HEK293 (cell line): Measurements from ENCODE around the gene TWF2.

Experiments
- CTCF ChIA-PET: fragments of 350-600 bp; formaldehyde crosslinking; extraction: SDS; loops from one replicate; lab custom pipeline; 2021; ENCODE audit warnings: antibody characterized with exemption; lab: Yijun Ruan, JAX
- POLR2A ChIA-PET: fragments of 300-600 bp; formaldehyde crosslinking; extraction: SDS; loops from one replicate; lab custom pipeline; 2020; ENCODE audit warnings: antibody characterized with exemption, inconsistent platforms; lab: Yijun Ruan, JAX
- H3K27ac ChIP-seq: fragments of 200-500 bp; sonication (Bioruptor generic); 2 replicates; pipeline ENCODE4 v1.5.1; 2014; ENCODE audit warnings: low read depth, low read length, control low read depth, inconsistent platforms; ENCODE audit errors: extremely low read depth
- H3K36me3 ChIP-seq, 2 experiments: fragments of 200-500 bp in 1 of 2; sonication (Bioruptor generic) in 1 of 2; 1 replicate in 1 of 2; 2 replicates in 1 of 2; pipeline ENCODE4 v1.5.1; 2014 to 2017; ENCODE audit warnings: inconsistent platforms in 2 of 2, low read length in 2 of 2; ENCODE audit not compliant: control insufficient read depth in 2 of 2, insufficient read depth in 1 of 2
- H3K4me1 ChIP-seq: fragments of 200-500 bp; sonication (Bioruptor generic); 2 replicates; pipeline ENCODE4 v1.5.1; 2014; ENCODE audit warnings: mild to moderate bottlenecking, low read length, inconsistent platforms; ENCODE audit not compliant: control insufficient read depth, insufficient read depth
- H3K4me3 ChIP-seq: 2 replicates; pipeline ENCODE4 v1.5.1; 2011; ENCODE audit warnings: low read depth, mild to moderate bottlenecking, control low read depth, low read length, moderate library complexity
- H3K9me3 ChIP-seq: fragments of 200-500 bp; sonication (Bioruptor generic); 2 replicates; pipeline ENCODE4 v1.5.1; 2014; ENCODE audit warnings: low read depth, low read length, inconsistent platforms; ENCODE audit not compliant: control insufficient read depth, insufficient read depth
- ATF2 ChIP-seq: fragments of 450-650 bp; formaldehyde crosslinking; IDR thresholded peaks from 2 replicates; pipeline ENCODE4 v1.5.1; 2016; ENCODE audit warnings: missing biosample characterization, missing genetic modification characterization, low read depth
- BCL11B ChIP-seq: fragments of 450-650 bp; formaldehyde crosslinking; IDR thresholded peaks from 2 replicates; pipeline ENCODE4 v1.5.1; 2016; ENCODE audit warnings: low read depth, missing biosample characterization, missing genetic modification characterization
- CTCF ChIP-seq: fragments of 450-650 bp; formaldehyde crosslinking; IDR thresholded peaks from 2 replicates; pipeline ENCODE4 v1.5.1; 2016; ENCODE audit warnings: missing biosample characterization, missing genetic modification characterization
- GLIS1 ChIP-seq: fragments of 450-650 bp; formaldehyde crosslinking; IDR thresholded peaks from 2 replicates; pipeline ENCODE4 v1.5.1; 2016; ENCODE audit warnings: missing biosample characterization, missing genetic modification characterization
- GLIS2 ChIP-seq: fragments of 450-650 bp; formaldehyde crosslinking; IDR thresholded peaks from 2 replicates; pipeline ENCODE4 v1.5.1; 2016; ENCODE audit warnings: missing biosample characterization, missing genetic modification characterization
- HOXC10 ChIP-seq: sonication (generic); formaldehyde crosslinking; IDR thresholded peaks from 2 replicates; pipeline ENCODE4 v1.8.1; 2023; ENCODE audit warnings: mild to moderate bottlenecking, missing genetic modification reagents
- KLF10 ChIP-seq: fragments of 450-650 bp; IDR thresholded peaks from 2 replicates; pipeline ENCODE4 v1.5.1; 2018; ENCODE audit warnings: missing biosample characterization, mild to moderate bottlenecking, missing genetic modification characterization
- PRDM1 ChIP-seq: fragments of 450-650 bp; formaldehyde crosslinking; IDR thresholded peaks from 2 replicates; pipeline ENCODE4; 2016; ENCODE audit warnings: missing biosample characterization, missing genetic modification characterization
- RBAK ChIP-seq: fragments of 450-650 bp; formaldehyde crosslinking; IDR thresholded peaks from 2 replicates; pipeline ENCODE4 v1.5.1; 2016; ENCODE audit warnings: missing biosample characterization, missing genetic modification characterization
- REST ChIP-seq: fragments of 450-650 bp; formaldehyde crosslinking; IDR thresholded peaks from 2 replicates; pipeline ENCODE4 v1.5.1; 2016; ENCODE audit warnings: missing biosample characterization, missing genetic modification characterization
- SETDB1 ChIP-seq: IDR thresholded peaks from one replicate; pipeline ENCODE4 v1.6.1; 2017; ENCODE audit warnings: mild to moderate bottlenecking, low read length, moderate library complexity, mixed read lengths; ENCODE audit not compliant: insufficient read length
- SP2 ChIP-seq: fragments of 450-650 bp; formaldehyde crosslinking; IDR thresholded peaks from 2 replicates; pipeline ENCODE4 v1.5.1; 2016; ENCODE audit warnings: missing biosample characterization, missing genetic modification characterization
- SP7 ChIP-seq: fragments of 450-650 bp; formaldehyde crosslinking; IDR thresholded peaks from 2 replicates; pipeline ENCODE4 v1.5.1; 2016; ENCODE audit warnings: missing biosample characterization, missing genetic modification characterization
- ZBTB10 ChIP-seq: fragments of 450-650 bp; formaldehyde crosslinking; IDR thresholded peaks from 2 replicates; pipeline ENCODE4 v1.5.1; 2016; ENCODE audit warnings: missing biosample characterization, missing genetic modification characterization
- ZBTB8A ChIP-seq: fragments of 450-650 bp; formaldehyde crosslinking; IDR thresholded peaks from 2 replicates; pipeline ENCODE4 v1.5.1; 2016; ENCODE audit warnings: missing biosample characterization, missing genetic modification characterization
- ZFHX2 ChIP-seq: fragments of 450-650 bp; formaldehyde crosslinking; conservative IDR thresholded peaks from 2 replicates; pipeline ENCODE4 v1.5.1; 2016; ENCODE audit warnings: missing biosample characterization, missing genetic modification characterization
- ZNF175 ChIP-seq: fragments of 450-650 bp; formaldehyde crosslinking; IDR thresholded peaks from 2 replicates; pipeline ENCODE4 v1.5.1; 2016; ENCODE audit warnings: missing biosample characterization, missing genetic modification characterization
- ZNF19 ChIP-seq: fragments of 450-650 bp; formaldehyde crosslinking; IDR thresholded peaks from 2 replicates; pipeline ENCODE4; 2016; ENCODE audit warnings: missing biosample characterization, missing genetic modification characterization, low read depth
- ZNF221 ChIP-seq: fragments of 450-650 bp; formaldehyde crosslinking; IDR thresholded peaks from 2 replicates; pipeline ENCODE4 v1.5.1; 2017; ENCODE audit warnings: missing biosample characterization, missing genetic modification characterization, borderline replicate concordance
- ZNF239 ChIP-seq: fragments of 450-650 bp; formaldehyde crosslinking; IDR thresholded peaks from 2 replicates; pipeline ENCODE4 v1.5.1; 2016; ENCODE audit warnings: missing biosample characterization, missing genetic modification characterization
- ZNF292 ChIP-seq: fragments of 450-650 bp; formaldehyde crosslinking; IDR thresholded peaks from 2 replicates; pipeline ENCODE4 v1.5.1; 2016; ENCODE audit warnings: low read depth, missing biosample characterization, missing genetic modification characterization, borderline replicate concordance
- ZNF341 ChIP-seq: fragments of 450-650 bp; formaldehyde crosslinking; IDR thresholded peaks from 2 replicates; pipeline ENCODE4; 2016; ENCODE audit warnings: low read depth, missing biosample characterization, missing genetic modification characterization
- ZNF37A ChIP-seq: fragments of 450-650 bp; IDR thresholded peaks from 2 replicates; pipeline ENCODE4 v1.5.1; 2018; ENCODE audit warnings: missing biosample characterization, missing genetic modification characterization
- ZNF394 ChIP-seq: fragments of 450-650 bp; formaldehyde crosslinking; IDR thresholded peaks from 2 replicates; pipeline ENCODE4 v1.5.1; 2016; ENCODE audit warnings: missing biosample characterization, missing genetic modification characterization, mild to moderate bottlenecking, moderate library complexity, borderline replicate concordance
- ZNF416 ChIP-seq: fragments of 450-650 bp; formaldehyde crosslinking; IDR thresholded peaks from 2 replicates; pipeline ENCODE4 v1.5.1; 2016; ENCODE audit warnings: missing biosample characterization, missing genetic modification characterization
- ZNF555 ChIP-seq: fragments of 450-650 bp; formaldehyde crosslinking; conservative IDR thresholded peaks from 2 replicates; pipeline ENCODE4 v1.5.1; 2017; ENCODE audit warnings: missing biosample characterization, mild to moderate bottlenecking, missing genetic modification characterization, inconsistent platforms
- ZNF624 ChIP-seq: fragments of 450-650 bp; formaldehyde crosslinking; IDR thresholded peaks from 2 replicates; pipeline ENCODE4 v1.5.1; 2017; ENCODE audit warnings: missing biosample characterization, missing genetic modification characterization
- ZNF777 ChIP-seq: fragments of 450-650 bp; formaldehyde crosslinking; IDR thresholded peaks from 2 replicates; pipeline ENCODE4 v1.5.1; 2017; ENCODE audit warnings: missing biosample characterization, missing genetic modification characterization, borderline replicate concordance
- ZNF791 ChIP-seq: fragments of 450-650 bp; formaldehyde crosslinking; IDR thresholded peaks from 2 replicates; pipeline ENCODE4 v1.5.1; 2016; ENCODE audit warnings: missing biosample characterization, missing genetic modification characterization
- ZSCAN23 ChIP-seq: fragments of 450-650 bp; formaldehyde crosslinking; IDR thresholded peaks from 2 replicates; pipeline ENCODE4 v1.5.1; 2016; ENCODE audit warnings: missing biosample characterization, missing genetic modification characterization
- ZXDB ChIP-seq: fragments of 450-650 bp; formaldehyde crosslinking; IDR thresholded peaks from 2 replicates; pipeline ENCODE4 v1.5.1; 2016; ENCODE audit warnings: missing biosample characterization, missing genetic modification characterization

Gene TWF2

GRCh38 chr3:52237657-52238172 is 1.2 kb downstream of the TWF2 start:
- TF ChIP-seq ZNF292 (tag by site-specific recombination) = no peak
- TF ChIP-seq ZFHX2 (tag by site-specific recombination) = no peak
- no peak for TF ChIP-seq ZNF555 (tag by site-specific recombination)
- TF ChIP-seq ZNF394 = peak; percentile 67
- 0 out of 2 replicates have a peak, but pooled peaks have one; percentile 40 for TF ChIP-seq ZNF341 (tag by site-specific recombination)
- TF ChIP-seq HOXC10 (CRISPR knock-in tag) = no peak
- no peak for TF ChIP-seq ZBTB8A (tag by site-specific recombination)
- no peak for TF ChIP-seq KLF10 (tag by site-specific recombination)
- no peak for TF ChIP-seq SETDB1
- TF ChIP-seq ZNF37A (tag by site-specific recombination) = no peak
- TF ChIP-seq ZNF791 (tag by site-specific recombination) = no peak
- no peak for TF ChIP-seq REST (tag by site-specific recombination)
- no peak for TF ChIP-seq ZNF777
- TF ChIP-seq ZBTB10 (tag by site-specific recombination) = no peak
- TF ChIP-seq ATF2 (tag by site-specific recombination) = no peak
- TF ChIP-seq ZNF19 (tag by site-specific recombination) = no peak
- no peak for TF ChIP-seq PRDM1
- TF ChIP-seq SP7 = 0 out of 2 replicates have a peak, but pooled peaks have one; percentile 36
- peak; percentile 84 for TF ChIP-seq GLIS1
- no peak for TF ChIP-seq ZXDB
- TF ChIP-seq BCL11B (tag by site-specific recombination) = no peak
- no peak for TF ChIP-seq ZNF221 (tag by site-specific recombination)
- TF ChIP-seq ZSCAN23 (tag by site-specific recombination) = no peak
- TF ChIP-seq CTCF (tag by site-specific recombination) = peak; percentile 6; the same call in 1 of the 2 replicates
- TF ChIP-seq ZNF416 (tag by site-specific recombination) = no peak
- TF ChIP-seq ZNF239 (tag by site-specific recombination) = no peak
- no peak for TF ChIP-seq ZNF624 (tag by site-specific recombination)
- TF ChIP-seq RBAK (tag by site-specific recombination) = no peak
- no peak for TF ChIP-seq ZNF175
- peak; percentile 63 for TF ChIP-seq GLIS2 (tag by site-specific recombination)
- TF ChIP-seq SP2 = peak; percentile 47
- ChIA-PET CTCF (interaction anchor here (0.7 to 3.2 kb wide), 7 partner anchors 9 to 237 kb away, joined by 3 to 11 read pairs (median 5); no protein-coding TSS in a partner anchor), POLR2A (interaction anchor here (0.8 to 1.0 kb wide), 2 partner anchors 8 to 22 kb away, joined by 3 read pairs; partner anchors contain the start of gene PPM1M)
- H3K36me3 ChIP-seq = peaks cover 0 to 12% of the 10 kb centered on the region in 2 experiments; a peak in 1 of 3 replicates
- H3K27ac ChIP-seq = no peak overlapping the region
- no peaks in the 10 kb centered on the region for H3K9me3 ChIP-seq
- H3K4me3 ChIP-seq = no peak overlapping the region
- H3K4me1 ChIP-seq = no peaks in the 10 kb centered on the region
